Left ventricle myocardium superior (tissue), 1 donor: ENCODE data around the gene NIT2. TPM values are rescaled to one million over a fixed set of nuclear protein-coding genes. Genes with fewer than 3 reads are reported as not detected.
A peak's percentile ranks its signal among the peaks of the same experiment; 100 is the strongest.
"Not testable (repeated sequence)": the region's sequence is repeated elsewhere in the genome, so short reads cannot be mapped to it uniquely, and the experiment has no call there.

Source experiments
- ATAC-seq: fragments of 200-7000 bp; cut with Tn5 transposase; one replicate; pipeline ENCODE4 v1.9.1; 2020; ENCODE audit warnings: mild to moderate bottlenecking, moderate library complexity
- DNase-seq: peaks from one replicate; pipeline ENCODE4 v3.0.0-alpha.2; 2020
- intact Hi-C: fragments of 100-400 bp; cut with micrococcal nuclease; formaldehyde crosslinking; loops from one replicate; pipeline ENCODE4 v1.11.0; 2022
- long read RNA-seq: library from polyadenylated mRNA; unstranded; transcript quantifications from one replicate; pipeline ENCODE4 v2.0.0, GENCODE V29; 2021
- total RNA-seq: library from RNA; stranded (reverse); fragmentation: NEBNext Ultra II Directional; extraction: Animal tissue kit (Norgen Biotek cat#: 25700); gene quantifications from one replicate; pipeline ENCODE4 v1.2.1, GENCODE V29; 2021
- donor health status: DM: no; HTN: yes; CAD: no; lungs with severe emphysema.

The NIT2 gene, protein sequence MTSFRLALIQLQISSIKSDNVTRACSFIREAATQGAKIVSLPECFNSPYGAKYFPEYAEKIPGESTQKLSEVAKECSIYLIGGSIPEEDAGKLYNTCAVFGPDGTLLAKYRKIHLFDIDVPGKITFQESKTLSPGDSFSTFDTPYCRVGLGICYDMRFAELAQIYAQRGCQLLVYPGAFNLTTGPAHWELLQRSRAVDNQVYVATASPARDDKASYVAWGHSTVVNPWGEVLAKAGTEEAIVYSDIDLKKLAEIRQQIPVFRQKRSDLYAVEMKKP
- total RNA-seq: 47.3 TPM
- long read RNA-seq, full-length matches to known transcripts: 47 of 66 reads
- long read RNA-seq, partial matches to known transcripts: 6 of 66 reads
- long read RNA-seq, other reads (novel, unspliced or antisense): 13 of 66 reads

DNA sequence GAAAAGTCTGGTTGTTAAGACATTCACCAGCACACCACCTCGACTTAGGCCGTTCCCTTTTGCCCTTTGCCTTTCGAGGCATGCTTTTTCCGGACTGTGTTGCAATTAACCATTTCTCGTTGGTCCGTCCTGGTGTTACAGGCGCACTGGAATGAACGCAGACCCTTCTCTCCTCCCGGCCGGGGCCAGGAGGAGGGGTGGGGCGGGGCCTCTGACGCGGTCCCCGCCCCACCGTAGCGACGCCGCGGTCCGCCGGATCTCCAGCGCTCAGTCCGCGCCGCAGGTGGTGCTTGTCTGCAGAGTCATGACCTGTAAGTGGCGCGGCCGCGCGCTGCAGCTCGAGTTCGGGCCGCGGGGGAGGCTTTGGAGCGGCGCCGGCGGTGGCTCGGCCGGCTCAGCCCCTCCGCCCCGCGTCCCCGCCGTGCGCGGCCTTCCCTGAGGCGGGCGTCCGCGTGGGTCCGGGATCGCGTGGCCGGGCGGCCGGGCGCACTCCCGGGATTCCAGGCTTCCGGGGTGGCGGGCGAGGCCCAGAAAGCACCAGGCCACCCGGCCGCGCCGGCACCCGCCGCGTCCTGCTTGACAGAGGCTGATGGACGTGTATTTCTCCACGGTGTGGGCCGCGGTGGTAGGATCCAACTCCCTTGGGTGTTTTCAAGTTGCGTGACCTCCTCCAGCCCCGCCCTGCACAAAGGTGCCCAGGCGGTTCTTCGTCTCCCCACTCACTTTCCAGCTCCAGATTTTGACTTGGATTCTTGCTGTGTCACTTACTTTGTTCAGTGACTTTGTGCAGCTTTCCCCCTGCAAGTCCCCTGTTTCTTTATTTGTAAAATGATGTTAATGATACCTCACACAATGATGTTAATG, at the start of gene NIT2:
TSS of gene NIT2 (plus strand) at position 270 of the 864 bp plus-strand sequence. CDS start at position 305, 35 bp downstream.
- ATAC-seq: peak; percentile 99
- intact Hi-C loops: no loop called here
- DNase-seq: peak; percentile 94

GRCh38 chr3:100288288-100288894, 46.2 kb upstream of the NIT2 start:
- intact Hi-C loops: no loop called here
- DNase-seq (no peak), ATAC-seq (no peak)

DNA sequence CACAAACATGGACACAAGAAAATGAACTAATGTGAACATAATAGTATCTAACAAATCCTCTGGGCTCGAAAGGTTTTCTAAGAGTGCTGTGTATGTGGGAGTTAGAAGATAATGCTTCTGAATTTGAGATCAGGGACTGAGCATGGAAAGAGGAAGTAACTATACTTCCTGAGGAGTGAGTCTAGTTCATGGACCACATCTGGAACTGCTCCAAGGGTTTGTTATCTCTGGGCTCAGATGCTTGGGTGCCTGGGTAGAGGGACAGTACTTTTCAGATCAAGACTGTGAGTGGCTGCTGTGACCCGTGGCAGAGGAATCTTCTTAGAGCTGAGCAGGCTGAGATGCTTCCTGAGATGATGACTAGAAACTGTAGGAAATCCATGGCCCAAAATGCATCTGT, 45.2 kb upstream of the NIT2 start:
- no peak for DNase-seq
- intact Hi-C loops: no loop called here
- no peak for ATAC-seq

GRCh38 chr3:100295089-100295488, 39.5 kb upstream of the NIT2 start:
- no peak for ATAC-seq
- no peak for DNase-seq
- intact Hi-C loops: no loop called here

GRCh38 chr3:100297784-100298183, 36.8 kb upstream of the NIT2 start:
- intact Hi-C loops: no loop called here
- no peak for ATAC-seq

GRCh38 chr3:100299016-100299415, 35.5 kb upstream of the NIT2 start:
- DNase-seq (no peak), ATAC-seq (no peak)
- intact Hi-C loops: no loop called here

More at GRCh38 chr3:100297784-100298183, 36.8 kb upstream of the NIT2 start:
- DNase-seq: no peak

GRCh38 chr3:100306695-100307094, 27.9 kb upstream of the NIT2 start:
- DNase-seq (no peak), ATAC-seq (no peak)
- intact Hi-C loops: no loop called here

GRCh38 chr3:100310355-100310965, 24.1 kb upstream of the NIT2 start:
- no peak for ATAC-seq
- DNase-seq: no peak
- intact Hi-C loops: no loop called here

GRCh38 chr3:100311011-100311410, 23.5 kb upstream of the NIT2 start:
- no peak for ATAC-seq
- intact Hi-C loops: no loop called here
- no peak for DNase-seq

DNA sequence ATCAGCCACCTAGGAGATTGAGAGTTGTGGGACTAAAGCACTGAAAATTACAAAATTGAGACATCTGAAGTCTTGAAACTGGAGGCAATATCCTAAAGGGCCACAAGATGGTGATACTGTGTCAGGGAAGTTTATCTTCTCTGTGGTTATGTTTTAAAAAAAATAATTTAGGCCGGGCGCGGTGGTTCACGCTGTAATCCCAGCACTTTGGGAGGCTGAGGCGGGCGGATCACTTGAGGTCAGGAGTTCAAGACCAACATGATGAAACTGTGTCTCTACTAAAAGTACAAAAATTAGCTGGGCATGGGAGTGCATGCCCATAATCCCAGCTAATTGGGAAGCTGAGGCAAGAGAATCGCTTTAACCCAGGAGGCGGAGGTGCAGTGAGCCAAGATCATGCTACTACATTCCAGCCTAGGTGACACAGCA, 17.9 kb upstream of the NIT2 start:
- intact Hi-C loops: no loop called here
- DNase-seq (peak; percentile 39), ATAC-seq (peak; percentile 68)

DNA sequence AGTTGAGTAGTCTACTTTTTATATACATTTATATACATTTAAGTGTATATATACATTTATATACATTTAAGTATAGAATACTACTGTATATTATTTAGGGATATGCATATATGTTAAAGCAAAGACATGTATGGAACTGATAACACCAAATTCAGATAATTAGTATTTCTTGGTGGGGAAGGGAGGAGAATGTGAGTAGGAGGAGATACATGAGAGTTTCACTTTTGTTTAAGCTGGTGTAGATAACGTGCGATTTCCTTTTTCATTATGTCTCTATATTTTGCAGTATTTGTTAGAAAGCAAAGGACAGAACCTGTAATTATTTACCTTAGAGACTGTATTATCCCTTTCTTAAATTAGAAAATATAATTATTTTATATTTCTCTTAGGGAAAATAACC, 16.6 kb upstream of the NIT2 start:
- ATAC-seq (no peak), DNase-seq (no peak)
- intact Hi-C loops: no loop called here

- intact Hi-C loops: loop anchor here (5.0 kb wide), 1 partner anchor 62 kb away; no protein-coding TSS in a partner anchor
Measured at GRCh38 chr3:100319951-100320350, 14.6 kb upstream of the NIT2 start.

DNA sequence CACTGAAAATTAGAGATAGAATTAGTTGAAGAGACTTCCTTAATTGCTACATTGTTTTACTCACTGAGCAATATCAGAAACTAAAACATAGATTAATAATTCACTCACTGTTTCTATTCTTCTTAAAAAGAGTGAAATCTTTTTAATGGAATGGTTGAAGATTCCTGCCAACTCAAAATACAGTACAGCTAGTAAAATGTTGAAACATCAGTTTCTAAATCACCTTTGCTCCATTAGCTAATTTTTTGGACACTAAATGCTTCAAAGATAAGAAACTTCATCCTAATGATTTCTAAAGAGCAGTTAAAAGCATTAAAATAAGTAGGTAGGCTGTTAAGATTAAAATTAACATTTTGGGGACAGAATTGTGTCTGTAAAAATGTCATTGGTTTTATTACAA, 10.5 kb upstream of the NIT2 start:
- ATAC-seq (no peak), DNase-seq (no peak)
- intact Hi-C loops: loop anchor here (5.0 kb wide), 1 partner anchor 58 kb away; no protein-coding TSS in a partner anchor

More at GRCh38 chr3:100319951-100320350, 14.6 kb upstream of the NIT2 start:
- ATAC-seq (no peak), DNase-seq (no peak)

DNA sequence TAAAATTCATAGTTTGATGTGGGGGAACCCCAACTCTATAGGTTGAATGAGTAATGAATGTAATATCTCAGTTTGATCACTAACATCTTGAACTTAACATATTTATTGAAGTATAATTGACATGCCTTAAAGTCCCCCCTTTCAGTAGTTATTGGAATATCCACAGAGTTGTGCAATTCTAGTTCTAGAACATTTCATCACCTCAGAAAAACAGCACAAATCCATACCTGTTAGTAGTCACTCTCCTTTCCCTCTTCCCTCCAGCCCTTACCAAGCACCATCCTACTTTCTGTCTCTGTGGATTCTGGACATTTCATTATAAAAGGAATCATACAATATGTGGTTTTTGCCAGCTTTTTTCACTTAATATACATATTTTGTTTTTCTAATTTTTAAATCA, 8.7 kb upstream of the NIT2 start:
- DNase-seq (no peak), ATAC-seq (no peak)
- intact Hi-C loops: no loop called here

DNA sequence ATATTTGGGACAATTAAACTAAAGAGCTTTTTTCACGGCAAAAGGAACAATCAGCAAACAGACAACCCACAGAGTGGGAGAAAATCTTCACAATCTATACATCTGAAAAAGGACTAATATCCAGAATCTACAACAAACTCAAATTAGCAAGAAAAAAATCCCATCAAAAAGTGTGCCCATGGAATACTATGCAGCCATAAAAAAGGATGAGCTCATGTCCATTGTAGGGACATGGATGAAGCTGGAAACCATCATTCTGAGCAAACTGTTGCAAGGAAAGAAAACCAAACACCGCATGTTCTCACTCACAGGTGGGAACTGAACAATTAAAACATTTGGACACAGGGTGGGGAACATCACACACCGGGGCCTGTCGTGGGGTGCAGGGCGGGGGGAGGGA, 7.2 kb upstream of the NIT2 start:
- DNase-seq, intact Hi-C loops, ATAC-seq: not testable (repeated sequence)

DNA sequence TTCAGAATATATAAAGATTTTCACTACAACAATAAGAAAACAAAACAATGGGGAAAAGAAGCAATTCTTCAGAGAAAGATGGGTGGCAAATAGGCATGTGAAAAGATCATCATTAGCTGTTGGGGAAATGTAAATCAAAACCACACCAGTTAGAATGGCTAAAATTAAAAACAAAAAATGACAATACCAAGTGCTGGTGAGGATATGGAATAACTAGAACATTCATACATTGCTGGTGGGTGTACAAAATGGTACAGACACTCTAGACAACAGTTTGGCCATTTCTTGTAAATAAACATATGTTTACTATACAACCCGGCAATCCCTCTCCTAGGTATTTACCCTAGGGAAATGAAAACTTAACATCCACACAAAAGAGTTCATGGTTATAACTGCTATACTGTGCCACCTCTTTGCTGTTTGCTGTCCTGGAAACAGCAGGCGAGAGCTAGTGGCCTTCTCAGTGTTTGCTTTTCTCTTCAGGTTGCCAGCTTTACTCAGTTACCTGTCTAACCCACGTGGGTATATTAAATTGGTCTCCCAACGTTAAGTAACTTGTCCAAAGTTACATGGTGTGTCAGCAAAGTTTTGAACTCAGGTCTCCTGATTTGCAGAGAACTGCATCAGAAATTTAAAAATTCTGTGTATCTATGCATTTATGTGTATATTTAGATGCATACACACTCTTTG, 4.6 kb upstream of the NIT2 start:
- intact Hi-C loops: no loop called here
- ATAC-seq (no peak), DNase-seq (no peak)

DNA sequence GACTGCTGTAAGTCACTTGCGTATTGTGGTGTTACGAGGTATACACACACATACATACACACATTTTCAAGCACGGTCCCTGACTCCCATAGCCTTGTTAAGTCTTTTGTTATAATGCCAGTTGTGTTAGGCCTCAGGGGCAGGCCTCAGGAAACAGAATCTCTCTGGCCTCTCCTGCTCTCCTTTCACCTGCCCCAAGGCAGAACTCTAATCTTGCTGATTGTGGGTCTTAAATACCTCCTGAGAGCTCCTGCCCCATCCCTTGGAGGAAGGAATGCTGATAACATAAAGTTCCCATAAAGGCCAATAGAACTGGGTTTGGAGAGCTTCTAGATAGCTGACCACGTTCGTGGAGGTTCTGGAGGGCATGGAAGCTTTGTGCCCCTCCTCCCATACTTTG, 3.9 kb upstream of the NIT2 start:
- intact Hi-C loops: no loop called here
- DNase-seq (no peak), ATAC-seq (no peak)

DNA sequence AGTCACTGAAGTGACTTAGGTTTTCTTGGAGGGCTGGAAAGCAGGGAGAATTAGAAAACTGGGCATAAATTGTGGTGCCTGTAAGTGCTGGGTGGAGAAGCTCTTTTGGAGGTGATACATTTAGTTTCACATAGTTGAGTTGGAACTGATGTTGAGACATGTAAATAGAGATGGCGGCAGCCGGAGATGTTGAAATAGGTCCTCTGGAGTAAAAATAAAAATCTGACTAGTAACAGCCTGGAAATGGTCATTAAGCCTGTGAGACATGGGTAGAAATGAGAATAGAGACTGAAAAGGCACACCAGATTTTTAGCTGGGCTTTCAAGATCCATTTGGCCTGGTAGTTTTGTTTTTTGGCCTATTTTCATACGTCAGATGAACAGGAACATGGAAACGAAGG, 2.9 kb upstream of the NIT2 start:
- ATAC-seq (no peak), DNase-seq (no peak)
- intact Hi-C loops: no loop called here

GRCh38 chr3:100333051-100333450, 1.5 kb upstream of the NIT2 start:
- ATAC-seq (no peak), DNase-seq (no peak)
- intact Hi-C loops: no loop called here
